HepG2 (cell line): Measurements from ENCODE around the gene EMILIN1. TPM values are rescaled to one million over a fixed set of nuclear protein-coding genes. Genes with fewer than 3 reads are reported as not detected.

Experiments used
- ARNT ChIP-seq: fragments of 450-650 bp; IDR thresholded peaks from 2 replicates; pipeline ENCODE4 v1.6.1; 2017
- CSRNP2 ChIP-seq: sonication (generic); formaldehyde crosslinking; conservative IDR thresholded peaks from 2 replicates; pipeline ENCODE4 v1.8.0; 2022; ENCODE audit warnings: low read depth, missing genetic modification reagents
- HNF1A ChIP-seq, 2 experiments: sonication (generic) in 1 of 2; formaldehyde crosslinking in 1 of 2; IDR thresholded peaks; 2 replicates each; pipeline versions ENCODE4 v1.4.0 to v1.6.1; 2016 to 2020; ENCODE audit warnings: borderline replicate concordance in 1 of 2, low read depth in 1 of 2, mild to moderate bottlenecking in 1 of 2, missing genetic modification reagents in 1 of 2
- HNF4G ChIP-seq, 2 experiments: sonication (generic) in 1 of 2; formaldehyde crosslinking in 1 of 2; IDR thresholded peaks; 2 replicates each; pipeline versions ENCODE4 v1.4.0 to v1.6.1; 2011 to 2020; ENCODE audit warnings: borderline replicate concordance in 2 of 2, low read depth in 2 of 2, mild to moderate bottlenecking in 2 of 2, low read length in 1 of 2, missing genetic modification reagents in 1 of 2, moderate library complexity in 1 of 2
- KLF13 ChIP-seq: sonication (generic); formaldehyde crosslinking; IDR thresholded peaks from 2 replicates; pipeline ENCODE4 v1.4.0; 2020; ENCODE audit warnings: mild to moderate bottlenecking, missing genetic modification reagents
- NKX3-1 ChIP-seq: sonication (generic); formaldehyde crosslinking; IDR thresholded peaks from 2 replicates; pipeline ENCODE4 v1.5.0; 2020; ENCODE audit warnings: missing genetic modification reagents
- PHF20 ChIP-seq: sonication (generic); formaldehyde crosslinking; IDR thresholded peaks from 2 replicates; pipeline ENCODE4 v1.5.0; 2020; ENCODE audit warnings: mild to moderate bottlenecking, missing genetic modification reagents
- ZNF614 ChIP-seq: IDR thresholded peaks from 2 replicates; pipeline ENCODE4 v1.6.1; 2018; ENCODE audit warnings: missing biosample characterization, missing genetic modification reagents, inconsistent platforms, borderline replicate concordance
- ZNF644 ChIP-seq: IDR thresholded peaks from 2 replicates; pipeline ENCODE4 v1.6.1; 2016; ENCODE audit warnings: low read depth
- ZNF773 ChIP-seq: sonication (generic); formaldehyde crosslinking; IDR thresholded peaks from 2 replicates; pipeline ENCODE4 v1.4.0; 2020; ENCODE audit warnings: missing genetic modification reagents, borderline replicate concordance
- ZNF788 ChIP-seq: sonication (generic); formaldehyde crosslinking; IDR thresholded peaks from 2 replicates; pipeline ENCODE4 v1.5.0; 2020; ENCODE audit warnings: mild to moderate bottlenecking, missing genetic modification reagents, borderline replicate concordance
- ZNF800 ChIP-seq: sonication (generic); formaldehyde crosslinking; IDR thresholded peaks from 2 replicates; pipeline ENCODE4 v1.4.0; 2020; ENCODE audit warnings: missing genetic modification reagents
- ZNF891 ChIP-seq: sonication (generic); formaldehyde crosslinking; IDR thresholded peaks from 2 replicates; pipeline ENCODE4 v1.5.0; 2020; ENCODE audit warnings: mild to moderate bottlenecking, missing genetic modification reagents
- polyA plus RNA-seq, 8 experiments: library from polyadenylated mRNA; depleted of rRNA in 3 of 8; stranded (reverse) in 7 of 8; unstranded in 1 of 8; fragments of >200 nt; fragmentation: Illumina TruSeq in 4 of 8; extraction: Trizol in 4 of 8; gene quantifications; 2 replicates each; pipeline versions ENCODE4 v1.2.1 to v1.2.3, GENCODE V29; 2011 to 2016; ENCODE audit warnings: low read depth in 4 of 8, missing spikeins in 1 of 8, mixed read lengths in 1 of 8; ENCODE audit not compliant: insufficient read depth in 1 of 8
- total RNA-seq, 5 experiments: library from RNA; depleted of rRNA; stranded (reverse); fragments of >200 nt; fragmentation: Illumina TruSeq; extraction: Trizol; gene quantifications; 2 replicates each; pipeline ENCODE4 v1.2.3, GENCODE V29; 2016; ENCODE audit warnings: low read depth in 1 of 5

The EMILIN1 gene
- total and polyA plus RNA-seq, 2 of the 13 experiments (the other 11 are each of a cell fraction or from before 2014, with no cell fraction given) = 8.1 to 9.7 TPM

- TF ChIP-seq HNF1A (IDR thresholded peaks at IDR 0.05; ENCODE audit: low read depth) = no peak
- TF ChIP-seq HNF1A (CRISPR knock-in tag; IDR thresholded peaks at IDR 0.05; ENCODE audit: borderline replicate concordance) = no peak
- 0 out of 2 replicates have a peak, but pooled peaks have one; percentile 4 for TF ChIP-seq PHF20 (CRISPR knock-in tag)
- TF ChIP-seq KLF13 (CRISPR knock-in tag) = peak; percentile 84; the same call in 1 of the 2 replicates
- 0 out of 2 replicates have a peak, but pooled peaks have one; percentile 9 for TF ChIP-seq CSRNP2 (CRISPR knock-in tag)
- no peak for TF ChIP-seq HNF4G (IDR thresholded peaks at IDR 0.05; ENCODE audit: borderline replicate concordance, low read depth, low read length)
- TF ChIP-seq HNF4G (CRISPR knock-in tag; IDR thresholded peaks at IDR 0.05; ENCODE audit: borderline replicate concordance, low read depth) = peak; percentile 47; the same call in 1 of the 2 replicates
- no peak for TF ChIP-seq ARNT
- TF ChIP-seq ZNF891 = peak; percentile 48; the same call in 1 of the 2 replicates
- 0 out of 2 replicates have a peak, but pooled peaks have one; percentile 14 for TF ChIP-seq ZNF614
- TF ChIP-seq NKX3-1 (CRISPR knock-in tag) = peak; percentile 86; the same call in 1 of the 2 replicates
- TF ChIP-seq ZNF773 (CRISPR knock-in tag) = peak; percentile 82; the same call in 1 of the 2 replicates
- peak; percentile 14; the same call in 1 of the 2 replicates for TF ChIP-seq ZNF788 (CRISPR knock-in tag)
- TF ChIP-seq ZNF800 = no peak
- TF ChIP-seq ZNF644 (CRISPR knock-in tag) = no peak
Measured at GRCh38 chr2:27049422-27050280, 28.8 kb upstream of the EMILIN1 start (continued).
